Head of caudate nucleus (tissue), 42 donors: Measurements from ENCODE around the gene DIS3L2.
A peak's percentile ranks its signal among the peaks of the same experiment; 100 is the strongest.
"Not testable (repeated sequence)": the region's sequence is repeated elsewhere in the genome, so short reads cannot be mapped to it uniquely, and the experiment has no call there.

Experiments used
- DNase-seq, 42 donors: peaks; one replicate each; pipeline versions ENCODE4 v3.0.0 to v3.0.0-alpha.2; 2020 to 2021; ENCODE audit warnings: mixed read lengths in 7 of 42
- intact Hi-C: fragments of 100-400 bp; cut with DNase I; formaldehyde crosslinking; loops from one replicate; pipeline ENCODE4 v1.15.0; 2022

DIS3L2 gene

GRCh38 chr2:232088771-232089170 lies 127.3 kb downstream of the DIS3L2 start:
- intact Hi-C loops, result no loop called here
- DNase-seq, result no peak

GRCh38 chr2:232094201-232094600 lies 132.7 kb downstream of the DIS3L2 start:
- no peak for DNase-seq
- intact Hi-C loops, result no loop called here

GRCh38 chr2:232094883-232095282 lies 133.4 kb downstream of the DIS3L2 start:
- no peak for DNase-seq
- intact Hi-C loops, result no loop called here

- intact Hi-C loops, result no loop called here
- DNase-seq, result no peak
These were observed 135.7 kb downstream of the DIS3L2 start for GRCh38 chr2:232097260-232097659.

- intact Hi-C loops, result no loop called here
- no peak for DNase-seq
These were observed 136.2 kb downstream of the DIS3L2 start for GRCh38 chr2:232097758-232098157.

- no peak for DNase-seq
- intact Hi-C loops, result no loop called here
These were observed 140.9 kb downstream of the DIS3L2 start for GRCh38 chr2:232102380-232102779.

- intact Hi-C loops, result no loop called here
These were observed 141.7 kb downstream of the DIS3L2 start for GRCh38 chr2:232103140-232103737.

GRCh38 chr2:232104076-232104646 lies 142.6 kb downstream of the DIS3L2 start:
- intact Hi-C loops, result no loop called here
- DNase-seq, result no peak

More at GRCh38 chr2:232103140-232103737, 141.7 kb downstream of the DIS3L2 start:
- no peak for DNase-seq

GRCh38 chr2:232111551-232111950 lies 150.0 kb downstream of the DIS3L2 start:
- DNase-seq, result no peak
- intact Hi-C loops, result no loop called here

GRCh38 chr2:232113821-232114220 lies 152.3 kb downstream of the DIS3L2 start:
- intact Hi-C loops, result no loop called here

GRCh38 chr2:232115728-232116361 lies 154.3 kb downstream of the DIS3L2 start:
- DNase-seq, intact Hi-C loops: not testable (repeated sequence)

More at GRCh38 chr2:232113821-232114220, 152.3 kb downstream of the DIS3L2 start:
- no peak for DNase-seq

GRCh38 chr2:232116852-232117251 lies 155.3 kb downstream of the DIS3L2 start:
- no peak for DNase-seq
- intact Hi-C loops, result no loop called here

GRCh38 chr2:232117413-232117812 lies 155.9 kb downstream of the DIS3L2 start:
- no peak for DNase-seq
- intact Hi-C loops, result no loop called here

GRCh38 chr2:232120911-232121310 lies 159.4 kb downstream of the DIS3L2 start:
- intact Hi-C loops, result loop anchor here (10.0 kb wide), 1 partner anchor 194 kb away; no protein-coding TSS in a partner anchor
- DNase-seq, result peak in 17 of 42 donors; percentile 4 to 63 (median 26)

GRCh38 chr2:232124309-232124708 lies 162.8 kb downstream of the DIS3L2 start:
- DNase-seq, result no peak
- intact Hi-C loops, result loop anchor here (10.0 kb wide), 1 partner anchor 190 kb away; no protein-coding TSS in a partner anchor

GRCh38 chr2:232126301-232127099 lies 165.0 kb downstream of the DIS3L2 start:
- intact Hi-C loops, result loop anchor here (10.0 kb wide), 1 partner anchor 188 kb away; no protein-coding TSS in a partner anchor
- DNase-seq, result no peak

- no peak for DNase-seq
- intact Hi-C loops, result loop anchor here (10.0 kb wide), 1 partner anchor 185 kb away; no protein-coding TSS in a partner anchor
These were observed 168.0 kb downstream of the DIS3L2 start for GRCh38 chr2:232129483-232129882.

GRCh38 chr2:232132181-232132580 lies 170.7 kb downstream of the DIS3L2 start:
- intact Hi-C loops, result no loop called here
- no peak for DNase-seq

GRCh38 chr2:232133078-232133477 lies 171.6 kb downstream of the DIS3L2 start:
- intact Hi-C loops, result no loop called here

GRCh38 chr2:232134939-232135338 lies 173.4 kb downstream of the DIS3L2 start:
- no peak for DNase-seq
- intact Hi-C loops, result no loop called here

More at GRCh38 chr2:232133078-232133477, 171.6 kb downstream of the DIS3L2 start:
- DNase-seq, result no peak
